COR-L47 (cell line): ENCODE measurements around the gene MYH11.
"Not testable (repeated sequence)": the region's sequence is repeated elsewhere in the genome, so short reads cannot be mapped to it uniquely, and the experiment has no call there.

ENCODE experiments used
- DNase-seq: peaks from one replicate; lab custom pipeline; 2025; lab: John Stamatoyannopoulos, UW

Gene MYH11

DNA sequence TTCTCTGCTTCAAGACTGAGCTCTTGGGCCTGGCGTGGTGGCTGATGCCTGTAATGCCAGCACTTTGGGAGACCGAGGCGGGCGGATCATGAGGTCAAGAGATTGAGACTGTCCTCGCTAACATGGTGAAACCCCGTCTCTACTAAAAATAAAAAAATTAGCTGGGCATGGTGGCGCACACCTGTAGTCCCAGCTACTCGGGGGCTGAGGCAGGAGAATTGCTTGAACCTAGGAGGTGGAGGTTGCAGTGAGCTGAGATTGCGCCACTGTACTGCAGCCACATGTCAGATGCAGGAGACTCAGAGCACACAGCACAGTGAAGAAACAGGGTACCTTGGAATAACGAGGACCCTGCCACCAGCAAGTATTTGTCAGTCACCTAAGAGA is 184.7 kb downstream of the MYH11 start:
- not testable (repeated sequence) for DNase-seq

DNA sequence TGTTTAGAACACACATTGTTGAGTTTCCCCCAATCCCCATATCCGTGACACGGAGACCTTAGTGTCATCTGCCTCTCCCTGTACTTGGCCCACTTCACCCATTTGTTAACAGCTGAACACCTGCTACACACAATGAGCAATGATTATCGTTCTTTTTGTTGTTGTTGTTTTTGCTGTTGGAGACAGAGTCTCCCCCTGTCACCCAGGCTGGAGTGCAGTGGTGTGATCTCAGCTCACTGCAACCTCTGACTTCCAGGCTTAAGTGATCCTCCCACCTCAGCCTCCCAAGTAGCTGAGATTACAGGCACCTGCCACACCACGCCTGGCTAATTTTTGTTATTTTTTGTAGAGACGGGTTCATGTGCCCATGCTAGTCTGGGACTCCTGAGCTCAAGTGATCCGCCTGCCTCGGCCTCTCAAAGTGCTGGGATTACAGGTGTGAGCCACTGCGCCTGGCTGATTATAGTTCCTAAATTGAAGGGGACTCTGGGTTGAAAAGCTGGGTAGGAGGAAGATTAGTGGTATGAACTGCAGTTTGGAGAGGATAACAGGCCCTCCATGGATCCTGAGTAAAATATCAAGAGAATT is 185.2 kb downstream of the MYH11 start:
- DNase-seq = no peak

DNA sequence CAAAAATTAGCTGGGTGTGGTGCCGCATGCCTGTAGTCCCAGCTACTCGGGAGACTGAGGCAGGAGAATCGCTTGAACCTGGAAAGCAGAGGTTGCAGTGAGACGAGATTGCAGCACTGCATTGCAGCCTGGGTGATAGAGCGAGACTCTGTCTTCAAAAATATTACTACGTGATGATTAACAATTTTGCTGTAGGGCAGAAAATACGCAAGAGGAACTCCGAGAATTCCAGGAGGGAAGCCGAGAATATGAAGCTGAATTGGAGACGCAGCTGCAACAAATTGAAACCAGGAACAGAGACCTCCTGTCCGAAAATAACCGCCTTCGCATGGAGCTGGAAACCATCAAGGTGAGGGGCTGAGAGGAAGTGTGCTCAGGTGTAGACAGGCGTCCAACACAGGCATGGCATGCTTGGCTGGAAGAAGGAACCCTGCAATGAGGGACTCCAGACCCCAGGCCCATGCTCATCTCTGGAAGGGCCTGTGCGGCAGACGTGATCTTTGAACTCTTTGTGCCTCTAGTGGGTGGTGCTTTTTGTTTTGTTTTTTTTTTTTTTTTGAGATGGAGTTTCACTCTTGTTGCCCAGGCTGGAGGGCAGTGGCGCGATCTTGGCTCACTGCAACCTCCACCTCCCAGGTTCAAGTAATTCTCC is 189.6 kb downstream of the MYH11 start:
- DNase-seq = no peak

DNA sequence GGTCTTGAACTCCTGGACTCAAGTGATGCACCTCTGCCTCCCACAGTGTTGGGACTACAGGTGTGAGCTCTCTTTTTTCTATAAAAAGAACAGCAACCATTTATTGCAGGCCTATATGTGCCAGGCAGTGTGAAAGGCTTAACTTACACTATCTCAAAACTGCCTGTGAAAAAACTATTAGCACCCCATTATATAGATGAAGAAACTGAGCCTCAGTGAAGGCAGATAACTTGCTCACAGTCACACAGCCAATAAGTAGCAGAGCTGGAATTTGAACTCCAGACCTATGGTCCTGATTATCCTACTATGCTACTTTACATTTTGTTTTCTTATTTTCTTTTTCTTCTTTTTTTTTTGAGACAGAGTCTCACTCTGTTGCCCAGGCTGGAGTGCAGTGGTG is 191.7 kb downstream of the MYH11 start:
- DNase-seq = no peak

DNA sequence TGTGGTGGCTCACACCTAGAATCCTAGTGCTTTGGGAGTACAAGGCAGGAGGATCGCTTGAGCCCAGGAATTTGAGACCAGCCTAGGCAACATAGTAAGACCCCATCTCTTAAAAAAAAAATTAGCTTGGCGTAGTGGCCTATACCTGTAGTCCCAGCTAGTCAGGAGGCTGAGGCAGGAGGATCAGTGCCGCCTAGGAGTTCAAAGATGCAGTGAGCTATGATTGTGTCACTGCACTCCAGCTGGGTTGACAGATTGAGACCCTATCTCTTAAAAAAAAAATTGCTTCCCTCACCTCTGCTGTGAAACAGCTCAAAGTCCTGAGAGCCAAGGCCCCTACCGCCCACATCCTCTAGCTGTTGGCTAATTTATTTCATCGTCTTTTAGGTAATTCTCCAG is 196.6 kb downstream of the MYH11 start:
- no peak for DNase-seq

DNA sequence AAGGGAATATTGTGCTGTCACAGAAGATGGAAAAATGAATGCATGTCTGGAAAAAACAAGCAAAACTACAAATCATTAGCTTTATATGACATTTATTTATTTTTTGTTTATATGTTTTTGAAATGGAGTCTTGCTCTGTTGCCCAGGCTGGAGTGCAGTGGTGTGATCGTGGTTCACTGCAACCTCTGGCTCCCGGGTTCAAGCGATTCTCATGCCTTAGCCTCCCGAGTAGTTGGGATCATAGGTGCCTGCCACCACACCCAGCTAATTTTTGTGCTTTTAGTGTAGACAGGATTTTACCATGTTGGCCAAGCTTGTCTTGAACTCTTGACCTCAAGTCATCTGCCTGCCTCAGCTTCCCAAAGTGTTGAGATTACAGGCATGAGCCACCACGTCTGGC is 198.3 kb downstream of the MYH11 start:
- no peak for DNase-seq

DNA sequence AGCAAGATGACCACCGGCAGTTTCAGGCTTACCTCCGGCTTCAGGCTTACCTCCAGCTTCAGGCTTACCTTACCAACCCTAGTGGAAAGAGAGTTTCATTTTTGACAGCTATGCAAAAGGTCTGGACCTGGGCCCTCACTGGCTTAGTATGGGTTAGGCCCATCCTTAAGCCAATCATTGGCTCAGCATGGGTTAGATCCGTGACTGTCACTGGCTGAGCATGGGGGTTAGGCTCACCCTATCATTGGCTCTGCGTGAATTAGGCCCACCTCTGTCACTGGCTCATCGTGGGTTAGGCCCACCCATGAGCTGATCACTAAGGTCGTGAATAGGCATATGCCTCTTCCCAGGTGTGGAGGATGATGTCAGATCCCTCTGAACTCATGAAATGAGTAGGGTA is 198.7 kb downstream of the MYH11 start:
- no peak for DNase-seq

DNA sequence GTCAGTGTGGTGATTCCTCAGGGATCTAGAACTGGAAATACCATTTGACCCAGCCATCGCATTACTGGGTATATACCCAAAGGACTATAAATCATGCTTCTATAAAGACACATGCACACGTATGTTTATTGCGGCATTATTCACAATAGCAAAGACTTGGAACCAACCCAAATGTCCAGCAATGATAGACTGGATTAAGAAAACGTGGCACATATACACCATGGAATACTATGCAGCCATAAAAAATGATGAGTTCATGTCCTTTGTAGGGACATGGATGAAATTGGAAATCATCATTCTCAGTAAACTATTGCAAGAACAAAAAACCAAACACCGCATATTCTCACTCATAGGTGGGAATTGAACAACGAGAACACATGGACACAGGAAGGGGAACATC is 201.3 kb downstream of the MYH11 start:
- DNase-seq = not testable (repeated sequence)

DNA sequence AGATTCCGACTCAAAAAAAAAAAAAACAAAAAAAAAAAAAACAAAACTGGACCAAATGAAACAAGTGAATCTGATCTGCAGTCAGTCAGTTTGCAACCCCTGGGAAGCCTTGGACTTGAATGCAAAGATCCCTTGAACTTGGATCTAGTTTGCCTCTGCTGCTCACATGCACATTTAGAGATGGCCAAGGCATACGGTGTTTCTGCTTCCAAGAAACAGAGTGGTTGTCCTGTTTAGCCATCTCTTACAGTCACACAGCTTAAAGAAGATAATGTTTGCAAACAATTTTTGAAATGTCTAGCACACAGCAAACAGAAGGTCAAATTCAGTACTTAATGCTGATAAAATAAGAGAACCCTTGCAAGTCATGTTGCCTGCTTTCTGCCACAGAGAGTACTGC is 202.2 kb downstream of the MYH11 start:
- DNase-seq = no peak

DNA sequence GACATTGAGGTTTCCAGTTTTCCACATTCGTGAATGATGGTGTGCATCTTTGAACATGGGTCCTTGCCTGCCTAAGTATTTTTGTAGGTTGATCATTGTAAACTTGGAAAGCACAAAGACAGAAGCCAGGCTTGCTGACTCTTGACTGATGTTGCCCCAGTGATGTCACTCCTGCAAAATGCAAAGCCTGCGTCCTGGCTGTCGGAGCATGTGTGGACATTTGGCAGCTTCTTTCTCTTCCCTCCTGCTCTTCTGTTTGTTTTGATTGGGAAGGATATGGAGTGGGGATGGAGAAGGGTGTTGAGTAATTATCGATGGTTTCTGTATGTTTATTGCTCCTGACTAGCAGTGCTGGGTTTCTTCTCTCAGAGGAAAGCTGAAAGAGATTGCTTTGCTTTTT is 203.6 kb downstream of the MYH11 start:
- DNase-seq = no peak
